Neutrophil (primary cell): ENCODE results near the gene CPED1.

Source experiments
- H3K27ac ChIP-seq: fragments of 200-600 bp; sonication (generic); 2 replicates; pipeline ENCODE4 v1.5.1; 2016; ENCODE audit warnings: mild to moderate bottlenecking, moderate library complexity
- H3K27me3 ChIP-seq: fragments of 200-600 bp; sonication (generic); 2 replicates; pipeline ENCODE4 v1.6.0; 2016; ENCODE audit warnings: mild to moderate bottlenecking
- H3K36me3 ChIP-seq: fragments of 200-600 bp; sonication (generic); 2 replicates; pipeline ENCODE4 v1.5.1; 2017
- H3K4me1 ChIP-seq, 2 experiments: fragments of 200-600 bp in 1 of 2; sonication (generic) in 1 of 2; 1 replicate in 1 of 2; 2 replicates in 1 of 2; pipeline versions ENCODE4 v1.5.1 to v1.6.1; 2013 to 2016; ENCODE audit warnings: low read depth in 1 of 2, low read length in 1 of 2, mild to moderate bottlenecking in 1 of 2, moderate library complexity in 1 of 2; ENCODE audit not compliant: control insufficient read depth in 1 of 2, insufficient read depth in 1 of 2
- H3K4me3 ChIP-seq, 2 experiments: fragments of 200-600 bp in 1 of 2; sonication (generic) in 1 of 2; 1 replicate in 1 of 2; 2 replicates in 1 of 2; pipeline ENCODE4 v1.5.1; 2013 to 2016; ENCODE audit warnings: low read depth in 1 of 2, low read length in 1 of 2, mild to moderate bottlenecking in 1 of 2, moderate library complexity in 1 of 2
- H3K9me3 ChIP-seq: fragments of 200-600 bp; sonication (generic); 2 replicates; pipeline ENCODE4 v1.5.1; 2016
- CTCF ChIP-seq: fragments of 200-600 bp; sonication (generic); IDR thresholded peaks from 2 replicates; pipeline ENCODE4 v1.5.1; 2016; ENCODE audit warnings: antibody characterized with exemption

CPED1 gene

GRCh38 chr7:121083790-121084251 is 95.3 kb downstream of the CPED1 start:
- H3K9me3 ChIP-seq, result no peaks in the 10 kb centered on the region
- H3K36me3 ChIP-seq, result no peaks in the 10 kb centered on the region
- no peak overlapping the region for H3K27ac ChIP-seq
- TF ChIP-seq CTCF, result no peak
- no peak overlapping the region for H3K4me3 ChIP-seq
- H3K4me1 ChIP-seq, result no peaks in the 10 kb centered on the region
- no peaks in the 10 kb centered on the region for H3K27me3 ChIP-seq

- no peaks in the 10 kb centered on the region for H3K9me3 ChIP-seq
- H3K4me1 ChIP-seq, result no peaks in the 10 kb centered on the region
- no peak overlapping the region for H3K4me3 ChIP-seq
- H3K27ac ChIP-seq, result no peak overlapping the region
- H3K36me3 ChIP-seq, result no peaks in the 10 kb centered on the region
- no peaks in the 10 kb centered on the region for H3K27me3 ChIP-seq
- no peak for TF ChIP-seq CTCF
These were observed 95.7 kb downstream of the CPED1 start for GRCh38 chr7:121084256-121084655.

GRCh38 chr7:121084748-121085336 is 96.3 kb downstream of the CPED1 start:
- Histone ChIP-seq H3K9me3 (no peaks in the 10 kb centered on the region), H3K4me1 (no peaks in the 10 kb centered on the region), H3K36me3 (no peaks in the 10 kb centered on the region), H3K27me3 (no peaks in the 10 kb centered on the region), H3K4me3 (no peak overlapping the region), H3K27ac (no peak overlapping the region)
- no peak for TF ChIP-seq CTCF

- Histone ChIP-seq H3K4me1 (no peaks in the 10 kb centered on the region), H3K4me3 (no peak overlapping the region), H3K27me3 (no peaks in the 10 kb centered on the region), H3K36me3 (no peaks in the 10 kb centered on the region), H3K27ac (no peak overlapping the region), H3K9me3 (no peaks in the 10 kb centered on the region)
- no peak for TF ChIP-seq CTCF
These were observed 97.4 kb downstream of the CPED1 start for GRCh38 chr7:121085922-121086321.

GRCh38 chr7:121088870-121089269 is 100.4 kb downstream of the CPED1 start:
- Histone ChIP-seq H3K4me1 (no peaks in the 10 kb centered on the region), H3K27ac (no peak overlapping the region), H3K36me3 (no peaks in the 10 kb centered on the region), H3K4me3 (no peak overlapping the region), H3K9me3 (no peaks in the 10 kb centered on the region), H3K27me3 (no peaks in the 10 kb centered on the region)
- no peak for TF ChIP-seq CTCF
